Peyer's patch (tissue), 4 donors: Measurements from ENCODE around the gene CKB. TPM values are rescaled to one million over a fixed set of nuclear protein-coding genes. Genes with fewer than 3 reads are reported as not detected.
A peak's percentile ranks its signal among the peaks of the same experiment; 100 is the strongest.

Experiments used
- DNase-seq, 3 donors: peaks; one replicate each; pipeline ENCODE4 v3.0.0-alpha.2; 2017 to 2019
- H3K27ac ChIP-seq, 4 donors: fragments of 200-600 bp; sonication (generic); one replicate each; pipeline ENCODE4 v1.5.1; 2016 to 2019
- H3K27me3 ChIP-seq, 2 donors: fragments of 200-600 bp; sonication (generic); one replicate each; pipeline ENCODE4 v1.5.1; 2019
- H3K36me3 ChIP-seq, 3 donors: fragments of 200-600 bp; sonication (generic); one replicate each; pipeline ENCODE4 v1.5.1; 2016 to 2019
- H3K4me1 ChIP-seq, 4 donors: fragments of 200-600 bp; sonication (generic); one replicate each; pipeline ENCODE4 v1.5.1; 2016 to 2019
- H3K4me3 ChIP-seq, 4 donors: fragments of 200-600 bp; sonication (generic); 1 replicate in 3 of 4; 2 replicates in 1 of 4; pipeline ENCODE4 v1.5.1; 2016 to 2019; ENCODE audit warnings: mild to moderate bottlenecking in 1 of 4
- H3K9me3 ChIP-seq, 4 donors: fragments of 200-600 bp; sonication (generic); one replicate each; pipeline ENCODE4 v1.5.1; 2016 to 2019; ENCODE audit warnings: mild to moderate bottlenecking in 1 of 4
- CTCF ChIP-seq, 6 experiments: fragments of 450-650 bp in 4 of 6; fragments of 200-600 bp in 2 of 6; sonication (generic) in 1 of 6; IDR thresholded peaks; one replicate each; pipeline ENCODE4 v1.5.1; 2017 to 2019; ENCODE audit warnings: antibody characterized with exemption in 6 of 6, mild to moderate bottlenecking in 3 of 6, moderate library complexity in 1 of 6
- POLR2A ChIP-seq, 2 donors: fragments of 450-650 bp; IDR thresholded peaks; one replicate each; pipeline ENCODE4 v1.5.1; 2017; ENCODE audit warnings: antibody characterized with exemption in 2 of 2, mild to moderate bottlenecking in 2 of 2, moderate library complexity in 2 of 2
- total RNA-seq, 4 donors: library from RNA; depleted of rRNA; stranded (reverse); fragments of >200 nt; gene quantifications; one replicate each; pipeline ENCODE4 v1.1.0, GENCODE V29; 2016

The CKB gene
- total RNA-seq, 4 donors from 2014 or later = 40.1 to 101 (median 68.4) TPM

- no peaks in the 10 kb centered on the region for H3K27me3 ChIP-seq
- peaks cover 0 to 45% (median 5%) of the 10 kb centered on the region in 4 donors for H3K4me1 ChIP-seq
- no peak for DNase-seq
- H3K9me3 ChIP-seq = no peaks in the 10 kb centered on the region
- no peak overlapping the region for H3K27ac ChIP-seq
- no peaks in the 10 kb centered on the region for H3K36me3 ChIP-seq
- TF ChIP-seq CTCF (IDR thresholded peaks at IDR 0.05) = no peak
- TF ChIP-seq POLR2A (IDR thresholded peaks at IDR 0.05) = no peak
- no peak overlapping the region for H3K4me3 ChIP-seq
Observed at GRCh38 chr14:103545219-103545914, 22.7 kb upstream of the CKB start.

GRCh38 chr14:103544388-103545218, 22.0 kb upstream of the CKB start:
- TF ChIP-seq POLR2A (IDR thresholded peaks at IDR 0.05) = no peak
- TF ChIP-seq CTCF (IDR thresholded peaks at IDR 0.05) = no peak
- Histone ChIP-seq H3K9me3 (no peaks in the 10 kb centered on the region), H3K27ac (no peak overlapping the region), H3K36me3 (no peaks in the 10 kb centered on the region), H3K27me3 (no peaks in the 10 kb centered on the region), H3K4me1 (peaks cover 0 to 44% (median 5%) of the 10 kb centered on the region in 4 donors), H3K4me3 (no peak overlapping the region)
- DNase-seq = no peak

- Histone ChIP-seq H3K4me1 (peaks cover 0 to 51% (median 5%) of the 10 kb centered on the region in 4 donors), H3K4me3 (no peak overlapping the region), H3K27me3 (no peaks in the 10 kb centered on the region), H3K36me3 (no peaks in the 10 kb centered on the region), H3K27ac (no peak overlapping the region), H3K9me3 (no peaks in the 10 kb centered on the region)
- no peak for DNase-seq
- TF ChIP-seq CTCF (IDR thresholded peaks at IDR 0.05) (no peak), POLR2A (IDR thresholded peaks at IDR 0.05) (no peak)
Observed at GRCh38 chr14:103543721-103544387, 21.2 kb upstream of the CKB start.

- no peak overlapping the region for H3K4me3 ChIP-seq
- peaks cover 0 to 58% (median 5%) of the 10 kb centered on the region in 4 donors for H3K4me1 ChIP-seq
- H3K27me3 ChIP-seq = no peaks in the 10 kb centered on the region
- no peaks in the 10 kb centered on the region for H3K9me3 ChIP-seq
- no peak for TF ChIP-seq CTCF (IDR thresholded peaks at IDR 0.05)
- no peak for TF ChIP-seq POLR2A (IDR thresholded peaks at IDR 0.05)
- no peaks in the 10 kb centered on the region for H3K36me3 ChIP-seq
- peak overlapping the region in 2 of 4 donors; percentile 28 to 43 for H3K27ac ChIP-seq
- no peak for DNase-seq
Observed at GRCh38 chr14:103543140-103543539, 20.5 kb upstream of the CKB start.

GRCh38 chr14:103542605-103543088, 20.0 kb upstream of the CKB start:
- peak overlapping the region in 2 of 4 donors; percentile 28 to 43 for H3K27ac ChIP-seq
- no peak overlapping the region for H3K4me3 ChIP-seq
- H3K36me3 ChIP-seq = no peaks in the 10 kb centered on the region
- no peak for TF ChIP-seq CTCF (IDR thresholded peaks at IDR 0.05)
- no peak for TF ChIP-seq POLR2A (IDR thresholded peaks at IDR 0.05)
- H3K9me3 ChIP-seq = no peaks in the 10 kb centered on the region
- no peak for DNase-seq
- H3K4me1 ChIP-seq = peaks cover 0 to 59% (median 5%) of the 10 kb centered on the region in 4 donors
- no peaks in the 10 kb centered on the region for H3K27me3 ChIP-seq
